Lung (tissue), 12 donors: ENCODE results near the gene ETHE1. TPM values are rescaled to one million over a fixed set of nuclear protein-coding genes. Genes with fewer than 3 reads are reported as not detected.

ENCODE experiments used
- ATAC-seq: fragments of 200-7000 bp; cut with Tn5 transposase; one replicate; pipeline ENCODE4 v1.9.1; 2020; ENCODE audit warnings: moderate number of reproducible peaks; ENCODE audit not compliant: insufficient read depth, low FRiP score
- DNase-seq, 3 donors: peaks; one replicate each; pipeline ENCODE4 v3.0.0-alpha.2; 2013 to 2017
- H3K27ac ChIP-seq, 2 donors: one replicate each; pipeline ENCODE4 v1.5.1; 2013; ENCODE audit warnings: mild to moderate bottlenecking in 2 of 2, moderate library complexity in 2 of 2, control low read depth in 1 of 2, inconsistent platforms in 1 of 2, low read depth in 1 of 2, low read length in 1 of 2
- H3K27me3 ChIP-seq, 3 donors: one replicate each; pipeline ENCODE4 v1.5.1; 2013; ENCODE audit warnings: low read length in 2 of 3; ENCODE audit not compliant: control insufficient read depth in 3 of 3, insufficient read depth in 3 of 3
- H3K36me3 ChIP-seq, 4 donors: one replicate each; pipeline ENCODE4 v1.5.1; 2013; ENCODE audit warnings: low read length in 4 of 4, mild to moderate bottlenecking in 1 of 4, moderate library complexity in 1 of 4; ENCODE audit not compliant: control insufficient read depth in 4 of 4, insufficient read depth in 4 of 4
- H3K4me1 ChIP-seq, 5 donors: one replicate each; pipeline ENCODE4 v1.5.1; 2013; ENCODE audit warnings: low read length in 5 of 5, mild to moderate bottlenecking in 2 of 5, moderate library complexity in 1 of 5; ENCODE audit not compliant: control insufficient read depth in 5 of 5, insufficient read depth in 5 of 5
- H3K4me3 ChIP-seq: one replicate; pipeline ENCODE4 v1.5.1; 2013; ENCODE audit warnings: mild to moderate bottlenecking, control low read depth, moderate library complexity
- H3K9ac ChIP-seq, 2 donors: one replicate each; pipeline ENCODE4 v1.5.1; 2013; ENCODE audit warnings: low read length in 2 of 2, control low read depth in 1 of 2; ENCODE audit not compliant: insufficient read depth in 1 of 2
- H3K9me3 ChIP-seq, 4 donors: one replicate each; pipeline ENCODE4 v1.5.1; 2013; ENCODE audit warnings: low read length in 3 of 4, mild to moderate bottlenecking in 1 of 4, moderate library complexity in 1 of 4; ENCODE audit not compliant: control insufficient read depth in 4 of 4, insufficient read depth in 3 of 4
- CTCF ChIP-seq: IDR thresholded peaks from 2 replicates; pipeline ENCODE4 v1.5.1; 2012; ENCODE audit warnings: mild to moderate bottlenecking; ENCODE audit errors: control extremely low read depth, extremely low read depth
- whole genome bisulfite sequencing, 2 donors: extraction: QIAGEN DNeasy Blood & Tissue Kit; methylation state at CpG; one replicate each; pipeline ENCODE4 v1.1.7; 2013; 5-methylcytosine and 5-hydroxymethylcytosine counted together
- polyA plus RNA-seq, 2 donors: library from polyadenylated mRNA; stranded (reverse); fragments of 200-250 nt; gene quantifications; one replicate each; pipeline ENCODE4 v1.2.1, GENCODE V29; 2013
- total RNA-seq, 2 donors: library from RNA; depleted of rRNA in 1 of 2; stranded (reverse); fragments of >200 nt in 1 of 2; gene quantifications; one replicate each; pipeline ENCODE4 v1.2.1, GENCODE V29; 2014 to 2021
- donor health status: control.
- donor health status: control.
- donor health status: Bipolar disorder and iron deficiency.
- donor health status: healthy.
- donor health status: DM: yes; HTN: yes; CAD: no.

ETHE1 gene
- total and polyA plus RNA-seq, 4 donors, result 15.0 to 76.9 (median 37.5) TPM

DNA sequence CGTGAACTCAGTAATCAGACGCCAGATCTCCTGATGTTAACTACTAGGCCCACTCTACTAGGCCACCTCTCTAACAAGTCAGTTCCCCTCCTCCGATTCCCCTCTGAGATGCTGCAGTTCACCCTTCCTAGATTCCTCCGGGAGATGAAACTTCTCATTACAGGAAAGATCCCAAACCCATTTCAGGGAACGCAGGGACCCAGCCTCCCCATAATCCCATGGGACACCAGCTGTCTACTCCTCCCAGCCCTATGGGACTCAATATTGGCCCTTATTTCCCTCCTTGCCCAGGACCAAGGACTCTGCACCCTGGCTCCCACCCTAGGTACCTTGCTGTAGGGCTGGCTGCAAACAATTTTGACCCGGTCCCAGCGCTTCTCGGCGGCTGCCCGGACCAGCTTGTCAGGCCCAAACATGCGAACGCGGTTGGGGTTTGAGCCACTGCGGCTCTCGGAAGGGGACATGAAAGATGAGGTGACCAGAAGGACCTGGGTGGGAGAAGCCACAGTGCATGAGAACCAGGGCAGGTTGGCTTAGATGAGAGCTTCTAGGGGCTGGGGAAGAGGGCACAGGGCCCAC, 27.4 kb upstream of the ETHE1 start:
- DNase-seq, result no peak
- H3K9ac ChIP-seq, result no peak overlapping the region
- ATAC-seq, result no peak
- peaks cover 0 to 1% (median 0%) of the 10 kb centered on the region in 4 donors for H3K9me3 ChIP-seq
- no peak for TF ChIP-seq CTCF
- H3K27ac ChIP-seq, result no peak overlapping the region
- no peaks in the 10 kb centered on the region for H3K27me3 ChIP-seq
- no peak overlapping the region for H3K4me3 ChIP-seq
- peaks cover 10 to 37% (median 33%) of the 10 kb centered on the region in 4 donors for H3K36me3 ChIP-seq
- 97% methylated on average over 15 of the region's 15 CpGs for WGBS, 2 donors
- H3K4me1 ChIP-seq, result no peaks in the 10 kb centered on the region

GRCh38 chr19:43553656-43554055, 26.7 kb upstream of the ETHE1 start:
- 84 to 95% methylated on average over 4 of the region's 4 CpGs for WGBS, 2 donors
- no peak overlapping the region for H3K9ac ChIP-seq
- H3K4me1 ChIP-seq, result no peaks in the 10 kb centered on the region
- no peak overlapping the region for H3K27ac ChIP-seq
- no peaks in the 10 kb centered on the region for H3K27me3 ChIP-seq
- peaks cover 10 to 37% (median 34%) of the 10 kb centered on the region in 4 donors for H3K36me3 ChIP-seq
- TF ChIP-seq CTCF, result no peak
- peaks cover 0 to 1% (median 0%) of the 10 kb centered on the region in 4 donors for H3K9me3 ChIP-seq
- no peak overlapping the region for H3K4me3 ChIP-seq
- no peak for ATAC-seq
- peak in 1 of 3 donors; percentile 16 for DNase-seq

DNA sequence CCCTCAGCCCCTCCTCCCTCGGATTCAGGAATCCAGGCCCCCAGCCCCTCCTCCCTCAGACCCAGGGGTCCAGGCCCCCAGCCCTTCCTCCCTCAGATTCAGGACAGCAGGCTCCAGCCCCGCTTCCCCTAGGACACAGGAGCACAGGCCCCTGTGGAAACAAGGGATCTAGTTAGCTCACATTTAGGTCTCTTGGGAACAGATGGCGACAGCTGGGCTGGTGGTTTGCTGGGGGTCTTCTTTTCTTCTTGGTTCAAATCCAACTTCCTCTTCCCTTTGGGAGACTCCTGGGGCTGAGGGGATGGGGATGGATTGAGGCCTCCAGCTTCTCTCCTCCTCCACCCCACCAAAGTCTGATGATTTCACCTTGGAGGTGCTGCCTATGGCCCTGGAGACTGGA, 25.6 kb upstream of the ETHE1 start:
- Histone ChIP-seq H3K9ac (no peak overlapping the region), H3K4me3 (no peak overlapping the region), H3K27me3 (no peaks in the 10 kb centered on the region), H3K27ac (no peak overlapping the region), H3K36me3 (peaks cover 10 to 36% (median 32%) of the 10 kb centered on the region in 4 donors), H3K4me1 (no peaks in the 10 kb centered on the region), H3K9me3 (peaks cover 0 to 1% (median 0%) of the 10 kb centered on the region in 4 donors)
- no peak for ATAC-seq
- WGBS, 2 donors, result 83 to 92% methylated on average over 3 of the region's 3 CpGs
- TF ChIP-seq CTCF, result no peak
- DNase-seq, result peak; percentile 18 to 49 (median 28)

DNA sequence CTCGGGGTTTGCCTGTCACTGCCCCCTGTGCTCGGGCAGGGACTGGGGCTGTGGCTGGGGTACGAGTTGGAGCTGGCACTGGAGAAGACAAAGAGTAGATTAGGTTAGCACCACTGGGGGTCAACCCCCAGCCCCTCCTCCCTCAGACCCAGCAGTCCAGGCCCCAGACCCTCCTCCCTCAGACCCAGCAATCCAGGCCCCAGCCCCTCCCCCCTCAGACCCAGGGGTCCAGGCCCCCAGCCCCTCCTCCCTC, 25.1 kb upstream of the ETHE1 start:
- H3K27me3 ChIP-seq, result no peaks in the 10 kb centered on the region
- no peak overlapping the region for H3K9ac ChIP-seq
- H3K4me1 ChIP-seq, result no peaks in the 10 kb centered on the region
- TF ChIP-seq CTCF, result no peak
- peaks cover 10 to 36% (median 31%) of the 10 kb centered on the region in 4 donors for H3K36me3 ChIP-seq
- ATAC-seq (no peak), DNase-seq (no peak)
- H3K4me3 ChIP-seq, result no peak overlapping the region
- 89 to 95% methylated on average over 3 of the region's 3 CpGs for WGBS, 2 donors
- no peak overlapping the region for H3K27ac ChIP-seq
- peaks cover 0 to 1% (median 0%) of the 10 kb centered on the region in 4 donors for H3K9me3 ChIP-seq
